Heart left ventricle (tissue), 16 donors: ENCODE measurements around the gene VPS37B. TPM values are rescaled to one million over a fixed set of nuclear protein-coding genes. Genes with fewer than 3 reads are reported as not detected.

Source experiments
- ATAC-seq, 4 donors: fragments of 200-7000 bp; cut with Tn5 transposase; one replicate each; pipeline ENCODE4 v1.9.1; 2020 to 2022; ENCODE audit warnings: moderate library complexity in 4 of 4, mild to moderate bottlenecking in 3 of 4, moderate number of reproducible peaks in 1 of 4
- DNase-seq, 5 donors: peaks; one replicate each; pipeline ENCODE4 v3.0.0-alpha.2; 2020
- H3K27ac ChIP-seq, 12 donors: fragments of 200-600 bp; sonication (generic) in 4 of 12; one replicate each; pipeline versions ENCODE4 v1.5.0 to v1.8.0; 2016 to 2022; ENCODE audit warnings: mild to moderate bottlenecking in 2 of 12
- H3K27me3 ChIP-seq, 9 donors: fragments of 200-600 bp; sonication (generic) in 2 of 9; one replicate each; pipeline versions ENCODE4 v1.5.1 to v1.8.0; 2016 to 2022; ENCODE audit warnings: mild to moderate bottlenecking in 3 of 9
- H3K36me3 ChIP-seq, 9 donors: fragments of 200-600 bp; sonication (generic) in 2 of 9; one replicate each; pipeline versions ENCODE4 v1.5.0 to v1.8.0; 2018 to 2022; ENCODE audit warnings: mild to moderate bottlenecking in 2 of 9
- H3K4me1 ChIP-seq, 12 donors: fragments of 200-600 bp; sonication (generic) in 4 of 12; one replicate each; pipeline versions ENCODE4 v1.5.0 to v1.8.0; 2016 to 2022; ENCODE audit warnings: mild to moderate bottlenecking in 3 of 12
- H3K4me3 ChIP-seq, 12 donors: fragments of 200-600 bp; sonication (generic) in 4 of 12; one replicate each; pipeline versions ENCODE4 v1.5.0 to v1.8.0; 2017 to 2022; ENCODE audit warnings: mild to moderate bottlenecking in 9 of 12, moderate library complexity in 4 of 12
- H3K9me3 ChIP-seq, 12 donors: fragments of 200-600 bp; sonication (generic) in 4 of 12; one replicate each; pipeline versions ENCODE4 v1.5.0 to v1.8.0; 2016 to 2022; ENCODE audit warnings: mild to moderate bottlenecking in 1 of 12
- POLR2A ChIP-seq, 2 donors: fragments of 450-650 bp; IDR thresholded peaks; one replicate each; pipeline ENCODE4 v1.6.1; 2017; ENCODE audit warnings: antibody characterized with exemption in 2 of 2, mild to moderate bottlenecking in 2 of 2, moderate library complexity in 2 of 2
- WGBS, 4 donors: extraction: QIAGEN DNeasy Blood & Tissue Kit in 2 of 4; methylation state at CpG; one replicate each; pipeline versions ENCODE4 v1.1.5 to v1.1.7; 2013 to 2018; 5-methylcytosine and 5-hydroxymethylcytosine counted together
- intact Hi-C, 10 donors: fragments of 100-400 bp; cut with DNase I; formaldehyde crosslinking; loops; one replicate each; pipeline versions ENCODE4 v1.11.1 to v1.14.2; 2022
- polyA plus RNA-seq, 2 donors: library from polyadenylated mRNA; stranded (reverse); fragments of 200-250 nt; gene quantifications; one replicate each; pipeline ENCODE4 v1.2.3, GENCODE V29; 2013
- total RNA-seq, 9 donors: library from RNA; depleted of rRNA in 2 of 9; stranded (reverse); fragments of >200 nt in 2 of 9; fragmentation: NEBNext Ultra II Directional in 3 of 9; extraction: Animal tissue kit (Norgen Biotek cat#: 25700) in 3 of 9; gene quantifications; one replicate each; pipeline versions ENCODE4 v1.1.0 to v1.2.4, GENCODE V29; 2016 to 2023
- TF ChIP-seq, protein P1 (sequence below), 12 donors: fragments of 200-600 bp; sonication (generic) in 4 of 12; IDR thresholded peaks; one replicate each; pipeline versions ENCODE4 v1.5.0 to v1.8.0; 2018 to 2022; ENCODE audit warnings: antibody characterized with exemption in 12 of 12, mild to moderate bottlenecking in 5 of 12
- donor health status: ischemic (EF 13 %, LVEDD 7.1; RV severe dilation, severe dysfunction).
- donor health status: healthy with polysubstance abuse.
- donor health status: DM: no; HTN: yes; CAD: no.
- donor health status: DM: no; HTN: no; CAD: no.
- donor health status: ischemic (EF 25% LVEDD 6.9; RV normal size, moderate dysfunction).
- donor health status: ischemic (EF 25% LVEDD 5.7; RV mildly dilated, moderate dysfunction).
- donor health status: healthy.
- donor health status: DM: yes; HTN: yes; CAD: no.
- donor health status: ischemic (EF 35%, LVEDD 5.7; RV mildly dilated, moderate dysfunction).
- donor health status: nonischemic (EF 11% LVEDD 7.7; RV severe dilation, severe dysfunction).
- donor health status: DM: yes; HTN: yes; CAD: no.
- donor health status: PGD.
- donor health status: ischemic (EF 29% LVEDD 5.4; RV normal size, mild dysfunction).
- donor health status: nonischemic (EF 23%, LVEDD 6.1; RV moderate dilation, normal function).

Gene VPS37B
- total and polyA plus RNA-seq, 11 donors, result 14.5 to 51.2 (median 21.7) TPM

DNA sequence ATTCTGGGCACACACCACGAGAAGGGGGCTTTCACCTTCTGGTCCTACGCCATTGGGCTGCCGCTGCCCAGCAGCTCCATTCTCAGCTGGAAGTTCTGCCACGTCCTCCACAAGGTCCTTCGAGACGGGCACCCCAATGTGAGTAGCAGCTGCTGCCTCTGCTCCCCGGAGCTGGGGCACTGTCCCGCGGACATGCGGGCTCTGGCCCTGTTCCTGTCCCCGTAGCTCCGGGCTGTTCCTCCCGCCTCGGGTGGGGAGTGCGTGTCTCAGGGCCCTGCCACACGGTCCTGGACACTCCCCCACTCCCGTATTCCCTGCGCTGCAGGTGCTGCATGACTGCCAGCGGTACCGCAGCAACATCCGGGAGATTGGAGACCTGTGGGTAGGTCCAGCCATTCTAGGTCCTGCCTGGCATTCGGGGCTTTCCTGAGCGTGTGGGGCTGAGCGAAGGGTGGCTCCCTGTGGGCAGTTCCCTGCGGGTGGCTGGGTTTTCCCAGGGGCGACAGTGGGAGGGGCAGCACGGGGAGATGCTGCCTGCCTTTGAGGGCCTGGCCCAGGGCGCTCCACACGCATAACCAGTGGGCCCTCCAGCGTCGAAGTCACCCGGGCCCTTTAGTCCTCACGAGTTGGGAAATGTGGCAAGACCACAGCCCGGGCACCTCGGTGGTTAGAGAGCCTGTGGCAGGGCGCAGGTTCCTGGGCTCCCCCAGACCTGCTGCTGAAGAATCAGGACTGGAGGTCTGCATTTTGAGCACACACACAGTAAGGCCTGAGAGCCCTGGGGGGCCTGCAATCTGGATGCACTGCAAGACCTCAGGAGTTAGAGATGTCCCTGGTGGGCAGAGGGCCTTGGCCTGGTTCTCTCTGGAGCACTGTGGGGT, 47.2 kb downstream of the VPS37B start:
- Histone ChIP-seq H3K36me3 (peaks cover 0 to 5% (median 0%) of the 10 kb centered on the region in 9 donors), H3K9me3 (no peaks in the 10 kb centered on the region), H3K27ac (peak overlapping the region in 6 of 12 donors; percentile 2 to 45 (median 32)), H3K27me3 (no peaks in the 10 kb centered on the region), H3K4me1 (peaks cover 0 to 50% (median 19%) of the 10 kb centered on the region in 12 donors), H3K4me3 (no peak overlapping the region)
- ATAC-seq, result no peak
- 87 to 93% (median 90%) methylated on average over 16 to 36 of the region's 36 CpGs for WGBS, 4 donors
- no peak for DNase-seq
- intact Hi-C loops, result loop anchor here in 1 of 10 donors (10.0 kb wide), 1 partner anchor 54 kb away; no protein-coding TSS in a partner anchor
- TF ChIP-seq POLR2A (IDR thresholded peaks at IDR 0.05), result no peak
- TF ChIP-seq, protein P1, sequence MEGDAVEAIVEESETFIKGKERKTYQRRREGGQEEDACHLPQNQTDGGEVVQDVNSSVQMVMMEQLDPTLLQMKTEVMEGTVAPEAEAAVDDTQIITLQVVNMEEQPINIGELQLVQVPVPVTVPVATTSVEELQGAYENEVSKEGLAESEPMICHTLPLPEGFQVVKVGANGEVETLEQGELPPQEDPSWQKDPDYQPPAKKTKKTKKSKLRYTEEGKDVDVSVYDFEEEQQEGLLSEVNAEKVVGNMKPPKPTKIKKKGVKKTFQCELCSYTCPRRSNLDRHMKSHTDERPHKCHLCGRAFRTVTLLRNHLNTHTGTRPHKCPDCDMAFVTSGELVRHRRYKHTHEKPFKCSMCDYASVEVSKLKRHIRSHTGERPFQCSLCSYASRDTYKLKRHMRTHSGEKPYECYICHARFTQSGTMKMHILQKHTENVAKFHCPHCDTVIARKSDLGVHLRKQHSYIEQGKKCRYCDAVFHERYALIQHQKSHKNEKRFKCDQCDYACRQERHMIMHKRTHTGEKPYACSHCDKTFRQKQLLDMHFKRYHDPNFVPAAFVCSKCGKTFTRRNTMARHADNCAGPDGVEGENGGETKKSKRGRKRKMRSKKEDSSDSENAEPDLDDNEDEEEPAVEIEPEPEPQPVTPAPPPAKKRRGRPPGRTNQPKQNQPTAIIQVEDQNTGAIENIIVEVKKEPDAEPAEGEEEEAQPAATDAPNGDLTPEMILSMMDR (IDR thresholded peaks at IDR 0.05), result no peak

GRCh38 chr12:122847921-122848421, 48.0 kb downstream of the VPS37B start:
- H3K4me3 ChIP-seq, result no peak overlapping the region
- no peak for ATAC-seq
- WGBS, 4 donors, result 83 to 86% (median 85%) methylated on average over 16 of the region's 16 CpGs

GRCh38 chr12:122847516-122847836, 48.4 kb downstream of the VPS37B start:
- H3K9me3 ChIP-seq, result no peaks in the 10 kb centered on the region
- intact Hi-C loops, result loop anchor here in 1 of 10 donors (10.0 kb wide), 1 partner anchor 53 kb away; no protein-coding TSS in a partner anchor
- H3K4me3 ChIP-seq, result no peak overlapping the region
- peaks cover 0 to 5% (median 0%) of the 10 kb centered on the region in 9 donors for H3K36me3 ChIP-seq
- no peak for ATAC-seq
- 89 to 100% (median 91%) methylated on average over 4 to 5 of the region's 5 CpGs for WGBS, 4 donors
- peaks cover 0 to 51% (median 25%) of the 10 kb centered on the region in 12 donors for H3K4me1 ChIP-seq
- no peak overlapping the region for H3K27ac ChIP-seq
- no peaks in the 10 kb centered on the region for H3K27me3 ChIP-seq
- no peak for DNase-seq
- no peak for TF ChIP-seq POLR2A (IDR thresholded peaks at IDR 0.05)
- TF ChIP-seq, protein P1 (IDR thresholded peaks at IDR 0.05), result no peak

More at GRCh38 chr12:122847921-122848421, 48.0 kb downstream of the VPS37B start:
- peaks cover 0 to 51% (median 23%) of the 10 kb centered on the region in 12 donors for H3K4me1 ChIP-seq
- DNase-seq, result no peak
- no peaks in the 10 kb centered on the region for H3K9me3 ChIP-seq
- no peak for TF ChIP-seq POLR2A (IDR thresholded peaks at IDR 0.05)
- TF ChIP-seq, protein P1 (IDR thresholded peaks at IDR 0.05), result no peak
- H3K27me3 ChIP-seq, result no peaks in the 10 kb centered on the region
- intact Hi-C loops, result loop anchor here in 1 of 10 donors (10.0 kb wide), 1 partner anchor 53 kb away; no protein-coding TSS in a partner anchor
- peaks cover 0 to 5% (median 0%) of the 10 kb centered on the region in 9 donors for H3K36me3 ChIP-seq
- no peak overlapping the region for H3K27ac ChIP-seq
